GM12875 (cell line): Measurements from ENCODE around the gene PACSIN3.
"Not testable (repeated sequence)": the region's sequence is repeated elsewhere in the genome, so short reads cannot be mapped to it uniquely, and the experiment has no call there.

ENCODE experiments used
- H3K4me3 ChIP-seq: one replicate; pipeline ENCODE4 v1.5.1; 2011; ENCODE audit warnings: low read depth, low read length, control low read depth
- TF ChIP-seq, protein P1 (sequence below): IDR thresholded peaks from 2 replicates; pipeline ENCODE4 v1.5.1; 2011; ENCODE audit warnings: low read depth, mild to moderate bottlenecking, control low read depth, inconsistent platforms, low read length, moderate library complexity, borderline replicate concordance; ENCODE audit not compliant: insufficient read depth

The PACSIN3 gene

DNA sequence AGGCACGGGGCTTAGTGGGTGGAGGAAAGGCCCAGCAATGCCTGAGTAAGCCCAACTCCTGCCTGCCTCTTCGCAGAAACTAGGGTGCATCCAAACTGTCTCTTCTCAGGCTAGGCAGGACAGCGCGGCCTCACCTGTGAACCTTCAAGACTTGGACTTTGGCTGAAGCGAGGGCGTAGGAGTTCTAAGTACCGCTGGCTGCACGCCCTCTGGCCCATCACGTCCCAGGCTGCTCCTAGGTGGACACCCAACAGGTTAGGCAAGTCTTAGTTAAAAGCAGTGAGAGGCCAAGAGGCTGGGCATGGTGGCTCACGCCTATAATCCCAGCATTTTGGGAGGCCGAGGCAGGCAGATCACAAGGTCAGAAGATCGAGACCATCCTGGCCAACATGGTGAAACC is 26.7 kb upstream of the PACSIN3 start:
- TF ChIP-seq, protein P1, sequence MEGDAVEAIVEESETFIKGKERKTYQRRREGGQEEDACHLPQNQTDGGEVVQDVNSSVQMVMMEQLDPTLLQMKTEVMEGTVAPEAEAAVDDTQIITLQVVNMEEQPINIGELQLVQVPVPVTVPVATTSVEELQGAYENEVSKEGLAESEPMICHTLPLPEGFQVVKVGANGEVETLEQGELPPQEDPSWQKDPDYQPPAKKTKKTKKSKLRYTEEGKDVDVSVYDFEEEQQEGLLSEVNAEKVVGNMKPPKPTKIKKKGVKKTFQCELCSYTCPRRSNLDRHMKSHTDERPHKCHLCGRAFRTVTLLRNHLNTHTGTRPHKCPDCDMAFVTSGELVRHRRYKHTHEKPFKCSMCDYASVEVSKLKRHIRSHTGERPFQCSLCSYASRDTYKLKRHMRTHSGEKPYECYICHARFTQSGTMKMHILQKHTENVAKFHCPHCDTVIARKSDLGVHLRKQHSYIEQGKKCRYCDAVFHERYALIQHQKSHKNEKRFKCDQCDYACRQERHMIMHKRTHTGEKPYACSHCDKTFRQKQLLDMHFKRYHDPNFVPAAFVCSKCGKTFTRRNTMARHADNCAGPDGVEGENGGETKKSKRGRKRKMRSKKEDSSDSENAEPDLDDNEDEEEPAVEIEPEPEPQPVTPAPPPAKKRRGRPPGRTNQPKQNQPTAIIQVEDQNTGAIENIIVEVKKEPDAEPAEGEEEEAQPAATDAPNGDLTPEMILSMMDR: no peak
- no peak overlapping the region for H3K4me3 ChIP-seq

DNA sequence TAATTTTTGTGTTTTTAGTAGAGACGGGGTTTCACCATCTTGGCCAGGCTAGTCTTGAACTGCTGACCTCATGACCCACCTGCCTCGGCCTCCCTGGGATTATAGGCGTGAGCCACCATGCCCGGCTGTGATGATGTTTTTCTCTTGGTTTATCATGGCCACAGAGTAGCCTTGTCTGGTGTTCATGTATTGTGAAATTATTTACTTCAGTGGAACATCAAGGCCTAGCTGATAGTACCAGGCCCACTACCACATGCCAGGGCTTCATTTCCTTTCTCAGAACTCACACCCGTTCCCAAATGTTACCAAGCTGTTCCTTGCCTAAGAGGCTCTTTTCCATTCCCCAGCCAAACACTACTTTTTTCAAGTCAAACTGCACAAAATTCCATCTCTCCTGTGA is 22.4 kb upstream of the PACSIN3 start:
- H3K4me3 ChIP-seq: no peak overlapping the region
- TF ChIP-seq, protein P1: no peak

DNA sequence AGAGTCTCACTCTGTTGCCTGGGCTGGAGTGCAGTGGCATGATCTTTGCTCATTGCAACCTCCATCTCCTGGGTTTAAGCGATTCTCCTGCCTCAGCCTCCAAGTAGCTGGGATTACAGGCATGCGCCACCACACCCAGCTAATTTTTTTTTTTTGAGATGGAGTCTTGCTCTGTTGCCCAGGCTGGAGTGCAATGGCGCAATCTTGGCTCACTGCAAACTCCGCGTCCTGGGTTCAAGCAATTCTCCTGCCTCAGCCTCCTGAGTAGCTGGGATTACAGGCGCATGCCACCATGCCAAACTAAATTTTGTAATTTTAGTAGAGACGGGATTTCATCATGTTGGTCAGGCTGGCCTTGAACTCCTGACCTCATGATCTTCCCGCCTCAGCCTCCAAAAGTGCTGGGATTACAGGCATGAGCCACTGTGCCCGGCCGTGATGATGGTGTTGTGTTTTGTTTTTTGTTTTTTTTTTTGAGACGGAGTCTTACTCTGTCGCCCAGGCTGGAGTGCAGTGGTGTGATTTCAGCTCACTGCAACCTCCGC is 21.8 kb upstream of the PACSIN3 start:
- H3K4me3 ChIP-seq: not testable (repeated sequence)

DNA sequence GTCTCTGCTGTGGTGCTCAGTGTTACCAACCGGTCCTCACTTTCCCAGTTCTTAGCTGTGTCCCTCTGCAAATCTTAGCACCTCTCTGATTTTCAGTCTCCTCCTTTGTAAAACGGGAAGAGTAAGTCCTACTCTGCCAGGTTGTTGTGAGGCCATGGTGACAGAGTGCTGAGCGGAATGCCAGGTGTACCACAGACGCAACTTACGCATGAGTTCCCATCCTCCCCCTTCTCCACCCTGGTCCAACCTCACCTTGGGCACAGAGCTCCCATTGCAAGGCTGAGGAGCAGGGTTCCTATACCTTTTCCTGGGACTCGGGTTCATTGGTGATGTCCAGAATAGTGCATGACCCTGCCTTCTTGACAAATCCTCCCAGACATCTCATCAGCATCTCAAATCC is 21.2 kb upstream of the PACSIN3 start:
- TF ChIP-seq, protein P1: no peak
- H3K4me3 ChIP-seq: no peak overlapping the region

DNA sequence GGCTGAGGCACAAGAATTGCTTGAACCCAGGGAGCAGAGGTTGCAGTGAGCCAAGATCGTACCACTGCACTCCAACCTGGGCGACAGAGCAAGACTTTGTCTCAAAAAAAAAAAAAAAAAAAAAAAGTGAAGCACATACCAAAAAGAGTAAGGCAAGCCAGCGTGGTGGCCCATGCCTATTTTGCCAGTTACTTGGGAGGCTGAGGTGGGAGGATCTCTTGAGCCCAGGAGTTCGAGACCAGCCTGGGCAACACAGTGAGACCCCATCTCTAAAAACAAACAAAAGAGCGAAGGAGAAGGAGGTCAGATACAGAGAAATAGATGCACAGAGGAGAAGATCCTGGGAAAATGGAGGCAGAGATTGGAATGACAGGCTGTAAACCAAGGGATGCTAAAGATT is 20.3 kb upstream of the PACSIN3 start:
- H3K4me3 ChIP-seq: not testable (repeated sequence)

DNA sequence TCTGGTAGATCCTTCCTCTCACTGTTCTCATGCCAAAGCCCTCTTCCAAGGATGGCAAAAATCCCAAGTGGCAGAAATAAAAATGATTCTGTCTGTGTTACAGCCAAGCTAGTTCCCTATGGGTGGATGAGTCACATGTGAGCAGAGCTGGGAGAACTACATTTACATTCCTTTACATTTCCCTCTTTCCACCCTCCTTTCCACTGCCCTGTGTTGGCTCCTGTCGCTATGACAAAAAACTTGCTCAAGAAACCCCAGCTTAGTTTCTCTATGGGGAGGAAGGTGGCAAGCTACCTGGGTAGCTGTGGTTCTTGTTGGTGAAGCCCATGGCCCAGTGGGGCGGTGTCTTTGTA is 18.4 kb upstream of the PACSIN3 start:
- TF ChIP-seq, protein P1: no peak
- H3K4me3 ChIP-seq: no peak overlapping the region

DNA sequence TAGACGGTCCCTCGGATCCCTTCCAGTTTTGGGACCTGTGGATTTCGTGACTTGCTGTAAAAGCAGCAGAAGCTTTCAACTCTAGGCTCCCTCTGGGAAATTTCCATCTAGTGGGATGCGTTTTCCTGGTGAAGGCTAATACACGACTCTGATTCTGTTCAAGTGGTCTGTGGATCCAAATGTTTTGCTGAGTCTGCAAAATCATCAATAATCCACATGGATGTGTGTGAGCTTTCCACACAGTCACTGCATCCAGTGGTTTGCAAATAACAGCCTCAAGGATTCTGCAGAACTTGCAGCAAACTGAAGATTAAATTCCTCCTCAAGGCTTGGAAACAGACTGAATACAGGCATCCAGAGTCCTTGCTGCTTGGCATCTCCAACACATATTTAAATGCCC is 16.3 kb upstream of the PACSIN3 start:
- H3K4me3 ChIP-seq: no peak overlapping the region
- TF ChIP-seq, protein P1: no peak

DNA sequence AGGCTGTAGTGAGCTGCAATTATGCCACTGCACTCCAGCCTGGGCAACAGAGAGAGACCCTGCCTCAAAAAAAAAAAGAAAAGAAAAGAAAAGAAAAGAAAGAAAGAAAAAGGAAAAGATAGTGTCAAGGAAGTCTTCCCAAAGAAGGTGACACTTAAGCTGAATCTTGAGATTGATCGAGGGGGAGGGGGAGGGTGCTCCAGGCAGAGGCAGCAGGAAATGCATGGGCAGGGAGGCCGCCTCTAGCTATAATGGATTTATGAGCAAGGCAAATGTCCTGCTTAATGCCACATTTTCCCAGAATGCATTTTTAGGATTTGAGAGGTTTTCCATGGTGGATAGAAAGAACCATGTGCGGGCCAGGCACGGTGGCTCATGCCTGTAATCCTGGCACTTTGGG is 14.8 kb upstream of the PACSIN3 start:
- H3K4me3 ChIP-seq: no peak overlapping the region
- TF ChIP-seq, protein P1: no peak

DNA sequence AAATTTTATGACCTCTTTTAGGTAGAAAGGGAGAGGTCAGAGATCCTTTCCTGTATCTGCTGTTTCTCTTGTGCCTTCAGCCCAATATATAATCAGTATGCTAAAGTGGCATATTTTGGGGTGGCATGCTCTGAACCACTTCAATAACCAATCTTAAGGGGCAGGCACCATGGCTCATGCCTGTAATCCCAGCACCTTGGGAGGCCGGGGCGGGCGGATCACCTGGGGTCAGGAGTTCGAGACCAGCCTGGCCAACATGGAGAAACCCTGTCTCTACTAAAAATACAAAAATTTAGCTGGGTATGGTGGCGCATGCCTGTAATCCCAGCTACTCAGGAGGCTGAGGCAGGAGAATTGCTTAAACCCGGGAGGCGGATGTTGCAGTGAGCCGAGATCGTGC is 11.9 kb upstream of the PACSIN3 start:
- H3K4me3 ChIP-seq: not testable (repeated sequence)
